ENCODE results near the gene SLC35F3. TPM values are rescaled to one million over a fixed set of nuclear protein-coding genes. Genes with fewer than 3 reads are reported as not detected.

Gene SLC35F3
- total RNA-seq, 1 donor from 2014 or later: 0.36 TPM

DNA sequence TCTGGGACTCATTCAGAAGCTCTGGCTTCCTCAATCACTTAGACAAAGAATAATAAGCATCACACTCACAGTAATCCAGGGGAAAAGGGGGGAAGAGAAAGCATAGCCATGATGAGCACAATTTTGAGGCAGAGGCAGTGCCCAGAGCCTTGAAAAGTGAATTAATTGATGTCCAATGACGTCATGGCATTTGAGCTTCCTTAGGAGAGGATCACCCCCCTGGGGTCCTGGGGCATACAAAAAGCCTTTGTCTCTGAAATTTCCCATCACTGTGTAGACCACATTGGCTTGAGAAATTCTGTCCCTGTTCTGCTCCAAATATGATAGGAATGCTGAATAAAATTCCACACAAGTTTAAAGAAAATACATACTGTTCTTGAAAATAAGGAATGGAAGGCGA, 384.5 kb downstream of the SLC35F3 start:
- H3K9me3 Mint-ChIP-seq (ENCODE audit: unreplicated experiment): no peaks in the 10 kb centered on the region
- TF ChIP-seq, protein P1, sequence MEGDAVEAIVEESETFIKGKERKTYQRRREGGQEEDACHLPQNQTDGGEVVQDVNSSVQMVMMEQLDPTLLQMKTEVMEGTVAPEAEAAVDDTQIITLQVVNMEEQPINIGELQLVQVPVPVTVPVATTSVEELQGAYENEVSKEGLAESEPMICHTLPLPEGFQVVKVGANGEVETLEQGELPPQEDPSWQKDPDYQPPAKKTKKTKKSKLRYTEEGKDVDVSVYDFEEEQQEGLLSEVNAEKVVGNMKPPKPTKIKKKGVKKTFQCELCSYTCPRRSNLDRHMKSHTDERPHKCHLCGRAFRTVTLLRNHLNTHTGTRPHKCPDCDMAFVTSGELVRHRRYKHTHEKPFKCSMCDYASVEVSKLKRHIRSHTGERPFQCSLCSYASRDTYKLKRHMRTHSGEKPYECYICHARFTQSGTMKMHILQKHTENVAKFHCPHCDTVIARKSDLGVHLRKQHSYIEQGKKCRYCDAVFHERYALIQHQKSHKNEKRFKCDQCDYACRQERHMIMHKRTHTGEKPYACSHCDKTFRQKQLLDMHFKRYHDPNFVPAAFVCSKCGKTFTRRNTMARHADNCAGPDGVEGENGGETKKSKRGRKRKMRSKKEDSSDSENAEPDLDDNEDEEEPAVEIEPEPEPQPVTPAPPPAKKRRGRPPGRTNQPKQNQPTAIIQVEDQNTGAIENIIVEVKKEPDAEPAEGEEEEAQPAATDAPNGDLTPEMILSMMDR (IDR thresholded peaks at IDR 0.05; ENCODE audit: unreplicated experiment): no peak
- no peak for DNase-seq (ENCODE audit: low spot score)
- H3K27ac Mint-ChIP-seq (ENCODE audit: unreplicated experiment): no peak overlapping the region
- H3K4me1 Mint-ChIP-seq (ENCODE audit: unreplicated experiment): no peaks in the 10 kb centered on the region
- H3K36me3 Mint-ChIP-seq (ENCODE audit: low read depth, unreplicated experiment): peaks cover 8% of the 10 kb centered on the region
- H3K4me3 Mint-ChIP-seq (ENCODE audit: unreplicated experiment): no peak overlapping the region
- H3K27me3 Mint-ChIP-seq (ENCODE audit: unreplicated experiment): peaks cover 3% of the 10 kb centered on the region

DNA sequence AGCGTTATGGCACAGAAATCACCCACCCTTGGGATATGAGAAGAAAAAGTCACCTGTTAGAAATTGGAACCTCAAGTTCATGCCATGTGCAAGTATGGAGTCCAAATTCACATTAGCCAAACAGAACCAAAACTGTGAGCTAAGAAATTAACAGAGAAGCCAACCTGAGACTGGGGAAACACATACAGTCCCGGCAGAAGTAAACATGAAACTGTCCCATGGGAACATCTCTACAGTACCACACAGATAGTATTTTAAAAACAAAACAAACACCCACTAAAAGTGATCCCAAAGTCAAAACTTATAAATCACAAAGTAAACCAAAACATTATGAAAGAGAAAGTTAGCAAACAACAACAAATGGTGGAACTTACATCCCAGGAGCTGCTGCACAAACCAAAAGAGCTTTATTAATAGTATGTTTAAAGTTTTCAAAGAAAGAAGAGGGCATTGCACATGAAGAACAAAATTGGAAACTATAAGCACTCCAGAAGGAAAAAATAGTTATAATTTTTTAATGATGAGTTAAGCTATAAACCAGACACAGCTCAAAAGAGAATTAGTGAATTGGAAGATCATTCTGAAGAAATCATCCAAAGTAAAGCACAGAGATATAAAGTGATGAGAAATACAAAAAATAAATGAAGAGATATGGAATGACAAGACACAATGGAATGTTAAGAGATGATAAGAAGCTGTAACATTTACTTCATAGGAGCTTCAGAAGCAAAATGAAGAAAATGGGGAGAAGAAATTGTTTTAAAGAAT, 385.2 kb downstream of the SLC35F3 start:
- Mint-ChIP-seq H3K4me1 (ENCODE audit: unreplicated experiment) (no peaks in the 10 kb centered on the region), H3K27ac (ENCODE audit: unreplicated experiment) (no peak overlapping the region), H3K27me3 (ENCODE audit: unreplicated experiment) (peaks cover 5% of the 10 kb centered on the region), H3K4me3 (ENCODE audit: unreplicated experiment) (no peak overlapping the region), H3K9me3 (ENCODE audit: unreplicated experiment) (no peaks in the 10 kb centered on the region), H3K36me3 (ENCODE audit: low read depth, unreplicated experiment) (peaks cover 8% of the 10 kb centered on the region)
- no peak for DNase-seq (ENCODE audit: low spot score)
- TF ChIP-seq, protein P1 (IDR thresholded peaks at IDR 0.05; ENCODE audit: unreplicated experiment): no peak

DNA sequence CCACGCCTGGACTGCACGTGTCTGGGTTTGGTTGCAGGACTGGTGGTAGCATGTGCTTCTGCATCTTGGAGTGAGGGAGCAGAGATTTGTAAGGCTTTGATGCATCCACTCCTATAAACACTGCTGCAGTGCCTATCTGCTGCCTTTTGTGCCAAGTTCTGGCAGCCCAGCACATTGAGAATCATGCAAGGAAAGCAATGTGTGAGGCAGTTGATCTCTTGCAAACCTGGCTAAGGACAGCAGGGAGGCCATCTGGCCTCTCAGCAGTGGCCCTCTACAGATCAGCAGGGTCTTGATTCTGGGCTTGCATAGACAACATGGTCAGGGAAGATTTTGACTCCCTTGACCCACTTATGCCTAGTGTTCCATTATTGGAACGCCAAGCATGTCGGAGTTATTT, 387.5 kb downstream of the SLC35F3 start:
- peaks cover 5% of the 10 kb centered on the region for H3K27me3 Mint-ChIP-seq (ENCODE audit: unreplicated experiment)
- peaks cover 8% of the 10 kb centered on the region for H3K36me3 Mint-ChIP-seq (ENCODE audit: low read depth, unreplicated experiment)
- H3K4me3 Mint-ChIP-seq (ENCODE audit: unreplicated experiment): no peak overlapping the region
- no peaks in the 10 kb centered on the region for H3K9me3 Mint-ChIP-seq (ENCODE audit: unreplicated experiment)
- H3K27ac Mint-ChIP-seq (ENCODE audit: unreplicated experiment): no peak overlapping the region
- no peak for DNase-seq (ENCODE audit: low spot score)
- TF ChIP-seq, protein P1 (IDR thresholded peaks at IDR 0.05; ENCODE audit: unreplicated experiment): no peak
- no peaks in the 10 kb centered on the region for H3K4me1 Mint-ChIP-seq (ENCODE audit: unreplicated experiment)

DNA sequence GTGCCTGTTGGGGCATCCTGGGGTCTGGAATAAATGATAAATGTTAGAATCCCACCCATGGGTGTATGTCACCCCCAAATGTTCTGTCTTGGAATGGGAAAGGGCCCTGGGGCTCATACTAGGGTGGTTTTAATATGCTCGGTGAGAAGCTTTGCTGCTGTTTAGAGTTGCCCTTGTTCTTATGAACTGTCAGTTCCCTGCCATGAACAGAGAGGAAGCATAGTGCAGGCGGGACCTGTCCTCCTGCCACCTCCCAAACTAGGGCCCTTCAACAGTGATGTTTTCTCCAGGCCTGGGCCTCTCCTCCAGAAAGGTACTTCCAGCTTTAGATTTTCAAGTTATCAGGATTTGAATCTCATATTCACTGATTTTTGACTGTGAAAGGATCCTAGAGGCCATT, 388.1 kb downstream of the SLC35F3 start:
- Mint-ChIP-seq H3K9me3 (ENCODE audit: unreplicated experiment) (no peaks in the 10 kb centered on the region), H3K4me3 (ENCODE audit: unreplicated experiment) (no peak overlapping the region), H3K27me3 (ENCODE audit: unreplicated experiment) (peaks cover 5% of the 10 kb centered on the region), H3K27ac (ENCODE audit: unreplicated experiment) (no peak overlapping the region), H3K36me3 (ENCODE audit: low read depth, unreplicated experiment) (peaks cover 8% of the 10 kb centered on the region), H3K4me1 (ENCODE audit: unreplicated experiment) (peaks cover 3% of the 10 kb centered on the region)
- no peak for DNase-seq (ENCODE audit: low spot score)
- TF ChIP-seq, protein P1 (IDR thresholded peaks at IDR 0.05; ENCODE audit: unreplicated experiment): no peak

DNA sequence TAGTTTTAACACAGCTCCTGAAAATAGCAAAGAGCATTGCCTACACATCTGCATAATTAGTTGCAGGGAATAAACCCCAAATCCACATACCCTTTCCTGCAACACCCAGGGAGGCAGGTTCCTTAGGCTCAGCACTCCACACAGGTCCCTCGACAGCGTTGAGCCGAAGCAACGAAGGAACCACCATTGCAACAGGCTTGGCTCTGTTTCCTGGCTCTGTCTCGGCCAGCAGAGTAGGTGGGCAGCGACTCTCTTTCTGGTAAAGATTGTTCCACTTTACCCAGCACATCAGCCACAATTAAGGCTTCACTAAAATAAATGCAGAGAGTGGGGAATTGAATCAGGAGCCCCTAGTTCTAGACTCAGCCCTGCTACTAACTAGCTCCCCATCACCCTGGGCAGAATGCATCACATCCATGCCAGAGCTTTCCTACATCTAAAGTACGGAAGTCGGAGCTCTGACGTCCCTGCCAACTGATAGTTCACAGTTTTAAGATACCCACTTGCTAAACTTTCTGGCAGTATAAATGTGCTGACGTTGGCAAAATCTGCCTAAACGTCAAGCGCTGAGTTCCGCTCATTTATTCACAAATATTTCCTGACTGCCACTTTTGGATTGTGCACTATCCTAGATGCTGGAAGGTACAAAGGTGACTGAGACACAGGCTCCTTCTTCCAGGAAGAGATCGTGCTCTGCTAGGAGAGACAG, 389.8 kb downstream of the SLC35F3 start:
- DNase-seq (ENCODE audit: low spot score): no peak
- Mint-ChIP-seq H3K36me3 (ENCODE audit: low read depth, unreplicated experiment) (peaks cover 8% of the 10 kb centered on the region), H3K9me3 (ENCODE audit: unreplicated experiment) (no peaks in the 10 kb centered on the region), H3K27ac (ENCODE audit: unreplicated experiment) (no peak overlapping the region), H3K4me3 (ENCODE audit: unreplicated experiment) (no peak overlapping the region), H3K27me3 (ENCODE audit: unreplicated experiment) (peaks cover 5% of the 10 kb centered on the region), H3K4me1 (ENCODE audit: unreplicated experiment) (peaks cover 4% of the 10 kb centered on the region)
- TF ChIP-seq, protein P1 (IDR thresholded peaks at IDR 0.05; ENCODE audit: unreplicated experiment): no peak
